Adrenal gland (tissue), 5 donors: ENCODE data around the gene PTPMT1.

Source experiments
- POLR2A ChIP-seq, 2 donors: fragments of 450-650 bp; IDR thresholded peaks; one replicate each; pipeline ENCODE4 v1.6.1; 2017; ENCODE audit warnings: antibody characterized with exemption in 2 of 2, mild to moderate bottlenecking in 2 of 2, moderate library complexity in 1 of 2
- TF ChIP-seq, protein P1 (sequence below), 6 experiments: fragments of 450-650 bp in 4 of 6; fragments of 200-600 bp in 2 of 6; sonication (generic) in 1 of 6; IDR thresholded peaks; 1 replicate in 5 of 6; 2 replicates in 1 of 6; pipeline versions ENCODE4 v1.5.1 to v1.8.0; 2016 to 2021; ENCODE audit warnings: antibody characterized with exemption in 6 of 6, mild to moderate bottlenecking in 2 of 6, moderate library complexity in 1 of 6
- donor health status: DM: no; HTN: no; CAD: no.

DNA sequence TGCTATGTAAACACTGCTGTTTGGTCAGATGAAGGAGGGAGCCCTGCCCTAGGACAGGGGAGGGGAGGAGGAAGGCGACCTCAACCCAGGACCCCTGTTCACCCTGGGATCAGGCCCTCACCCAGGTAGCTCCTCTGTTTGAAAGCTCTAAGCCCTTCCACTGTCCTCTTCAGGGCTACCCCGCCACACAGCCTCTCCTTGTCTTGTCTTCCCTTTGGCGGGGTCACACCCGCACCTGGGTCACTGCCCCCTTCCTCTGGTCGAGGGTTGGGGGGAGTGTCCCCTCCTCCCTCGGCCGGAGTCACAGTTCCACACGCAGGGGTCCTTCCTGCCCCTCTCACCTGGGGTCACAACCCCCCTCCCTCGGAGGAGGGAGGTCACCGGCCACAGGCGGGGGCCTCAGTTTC, 463 bp upstream of the PTPMT1 start:
- TF ChIP-seq, protein P1, sequence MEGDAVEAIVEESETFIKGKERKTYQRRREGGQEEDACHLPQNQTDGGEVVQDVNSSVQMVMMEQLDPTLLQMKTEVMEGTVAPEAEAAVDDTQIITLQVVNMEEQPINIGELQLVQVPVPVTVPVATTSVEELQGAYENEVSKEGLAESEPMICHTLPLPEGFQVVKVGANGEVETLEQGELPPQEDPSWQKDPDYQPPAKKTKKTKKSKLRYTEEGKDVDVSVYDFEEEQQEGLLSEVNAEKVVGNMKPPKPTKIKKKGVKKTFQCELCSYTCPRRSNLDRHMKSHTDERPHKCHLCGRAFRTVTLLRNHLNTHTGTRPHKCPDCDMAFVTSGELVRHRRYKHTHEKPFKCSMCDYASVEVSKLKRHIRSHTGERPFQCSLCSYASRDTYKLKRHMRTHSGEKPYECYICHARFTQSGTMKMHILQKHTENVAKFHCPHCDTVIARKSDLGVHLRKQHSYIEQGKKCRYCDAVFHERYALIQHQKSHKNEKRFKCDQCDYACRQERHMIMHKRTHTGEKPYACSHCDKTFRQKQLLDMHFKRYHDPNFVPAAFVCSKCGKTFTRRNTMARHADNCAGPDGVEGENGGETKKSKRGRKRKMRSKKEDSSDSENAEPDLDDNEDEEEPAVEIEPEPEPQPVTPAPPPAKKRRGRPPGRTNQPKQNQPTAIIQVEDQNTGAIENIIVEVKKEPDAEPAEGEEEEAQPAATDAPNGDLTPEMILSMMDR (IDR thresholded peaks at IDR 0.05), result no peak
- no peak for TF ChIP-seq POLR2A (IDR thresholded peaks at IDR 0.05)
